Measurements from ENCODE around the gene VMP1. TPM values are rescaled to one million over a fixed set of nuclear protein-coding genes. Genes with fewer than 3 reads are reported as not detected.

Gene VMP1
- polyA plus RNA-seq, 2 of the 4 experiments (the other 2 are of a cell fraction): 395 to 726 TPM

- TF ChIP-seq PHF8 (IDR thresholded peaks at IDR 0.05; ENCODE audit: borderline replicate concordance, low read depth): no peak
- TF ChIP-seq MYC (IDR thresholded peaks at IDR 0.05; ENCODE audit: borderline replicate concordance, low read length): no peak
- no peak for TF ChIP-seq CHD4 (IDR thresholded peaks at IDR 0.05; ENCODE audit: borderline replicate concordance)
- no peak for TF ChIP-seq NR3C1 (IDR thresholded peaks at IDR 0.05)
- no peak for TF ChIP-seq MAZ (IDR thresholded peaks at IDR 0.05; ENCODE audit: borderline replicate concordance, low read depth, low read length)
- TF ChIP-seq CBX2 (IDR thresholded peaks at IDR 0.05; ENCODE audit: borderline replicate concordance, low read depth): no peak
- TF ChIP-seq ZNF302 (CRISPR knock-in tag; IDR thresholded peaks at IDR 0.05): no peak; the same call in 1 of the 2 replicates
- TF ChIP-seq ESRRA (IDR thresholded peaks at IDR 0.05; ENCODE audit: borderline replicate concordance, low read length): no peak
- TF ChIP-seq ZC3H11A (IDR thresholded peaks at IDR 0.05): no peak
- peak; percentile 32; the same call in 1 of the 2 replicates for TF ChIP-seq E2F6 (IDR thresholded peaks at IDR 0.05; ENCODE audit: borderline replicate concordance, low read depth)
Observed at GRCh38 chr17:59761385-59762048, 54.1 kb downstream of the VMP1 start (continued).

GRCh38 chr17:59762049-59762823 lies 54.8 kb downstream of the VMP1 start:
- FAIRE-seq: peak; percentile 83
- TF ChIP-seq EHF (CRISPR knock-in tag; IDR thresholded peaks at IDR 0.05): peak; percentile 43; the same call in 1 of the 2 replicates
- no peak for TF ChIP-seq PBX3 (IDR thresholded peaks at IDR 0.05)
- peak; percentile 75; the same call in 1 of the 2 replicates for TF ChIP-seq ATOH8 (CRISPR knock-in tag; IDR thresholded peaks at IDR 0.05; ENCODE audit: low read depth)
- no peak for TF ChIP-seq FOSL2 (IDR thresholded peaks at IDR 0.05)
- peak; percentile 17; the same call in 1 of the 2 replicates for TF ChIP-seq FOSL2 (CRISPR knock-in tag; IDR thresholded peaks at IDR 0.05)
- TF ChIP-seq FOXS1 (CRISPR knock-in tag; IDR thresholded peaks at IDR 0.05): no peak
- TF ChIP-seq REST (IDR thresholded peaks at IDR 0.05): no peak
- TF ChIP-seq MAX (IDR thresholded peaks at IDR 0.05): 0 out of 2 replicates have a peak, but pooled peaks have one; percentile 8
- no peak for TF ChIP-seq RCOR1 (IDR thresholded peaks at IDR 0.05; ENCODE audit: low read depth, low read length)
- TF ChIP-seq HEYL (CRISPR knock-in tag; IDR thresholded peaks at IDR 0.05): 0 out of 2 replicates have a peak, but pooled peaks have one; percentile 4
- TF ChIP-seq CEBPB (IDR thresholded peaks at IDR 0.05): no peak
- no peak for TF ChIP-seq ZFP36 (IDR thresholded peaks at IDR 0.05; ENCODE audit: borderline replicate concordance, partially characterized antibody)
- peak; percentile 13; the same call in 1 of the 2 replicates for TF ChIP-seq ZSCAN20 (CRISPR knock-in tag; IDR thresholded peaks at IDR 0.05)
- TF ChIP-seq HDAC2 (IDR thresholded peaks at IDR 0.05): no peak
- peaks cover 27% of the 10 kb centered on the region for H3K9me3 ChIP-seq
- peak overlapping the region; percentile 49 for H3K4me2 ChIP-seq
- no peak overlapping the region for H3K4me3 ChIP-seq
- peak overlapping the region; percentile 94 to 95 for H3K27ac ChIP-seq
- 32% methylated on average over 4 of the region's 4 CpGs for WGBS (ENCODE audit: missing lambda C conversion rate)
- ATAC-seq: peak in 1 of 2 experiments; percentile 51; a peak in 3 of 6 replicates
- peaks cover 58% of the 10 kb centered on the region for H3K4me1 ChIP-seq
- POLR2A ChIA-PET: interaction anchor here (0.7 to 4.7 kb wide), 7 partner anchors 8 to 85 kb away, joined by 3 to 23 read pairs (median 5); no protein-coding TSS in a partner anchor
- DNase-seq (ENCODE audit: low read depth in 1 of 2, low spot score in 1 of 2): peak in 1 of 2 experiments; percentile 59
- CTCF ChIA-PET: interaction anchor here (0.6 to 1.4 kb wide), 8 partner anchors 8 to 1130 kb away, joined by 3 to 4 read pairs (median 3); no protein-coding TSS in a partner anchor
